ENCODE results near the gene TMEM209. TPM values are rescaled to one million over a fixed set of nuclear protein-coding genes. Genes with fewer than 3 reads are reported as not detected.

Gene TMEM209
- total and polyA plus RNA-seq, 2 experiments from 2014 or later = 11.7 to 18.3 TPM

DNA sequence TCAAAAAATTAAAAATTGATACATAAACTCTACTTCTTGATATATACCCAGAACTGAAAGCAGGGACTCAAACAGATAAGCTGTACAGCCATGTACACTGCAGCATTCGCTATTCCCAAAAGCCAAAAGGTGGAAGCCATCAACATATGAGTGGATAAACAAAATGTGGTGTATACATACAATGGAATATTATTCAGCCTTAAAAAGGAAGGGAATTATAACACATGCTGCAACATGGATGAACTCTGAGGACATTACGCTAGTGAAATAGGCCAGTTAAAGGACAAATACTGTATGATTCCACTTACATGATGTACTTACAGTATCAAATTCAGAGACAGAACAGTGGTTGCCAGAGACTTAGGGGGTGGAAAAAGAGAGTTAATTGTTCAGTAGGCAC is 8.1 kb downstream of the TMEM209 start:
- TF ChIP-seq EZH2 (IDR thresholded peaks at IDR 0.05; ENCODE audit: insufficient read depth, poor library complexity, severe bottlenecking) (no peak), EZH2phosphoT487 (IDR thresholded peaks at IDR 0.05; ENCODE audit: insufficient read depth, low read depth) (no peak)
- H4K20me1 ChIP-seq (ENCODE audit: insufficient read depth) = no peaks in the 10 kb centered on the region
- no peaks in the 10 kb centered on the region for H3K4me1 ChIP-seq (ENCODE audit: insufficient read depth)
- H3F3A ChIP-seq (ENCODE audit: insufficient read depth) = no peaks in the 10 kb centered on the region
- no peak overlapping the region for H3K4me2 ChIP-seq (ENCODE audit: unreplicated experiment)
- peaks cover 43% of the 10 kb centered on the region; the same call in 1 of the 2 replicates for H3K36me3 ChIP-seq (ENCODE audit: low read depth)
- WGBS, 2 experiments (ENCODE audit: low coverage in 1 of 2, low lambda C conversion rate in 2 of 2, missing lambda C conversion rate in 2 of 2) = 98% methylated on average over 2 of the region's 2 CpGs
- H3K27ac ChIP-seq = no peak overlapping the region
- H3K79me2 ChIP-seq (ENCODE audit: insufficient read depth) = peaks cover 4% of the 10 kb centered on the region; the same call in 1 of the 2 replicates
- no peaks in the 10 kb centered on the region for H3K9me3 ChIP-seq (ENCODE audit: low read depth)
- in situ Hi-C loops (cut with MboI) = no loop called here
- DNase-seq = no peak
- no peak overlapping the region for H2AFZ ChIP-seq
- H3K9ac ChIP-seq = no peak overlapping the region
- no peaks in the 10 kb centered on the region for H3K9me2 ChIP-seq (ENCODE audit: insufficient read depth)
- H3K4me3 ChIP-seq = no peak overlapping the region
- no peaks in the 10 kb centered on the region for H3K27me3 ChIP-seq (replicated peaks; ENCODE audit: insufficient read depth)

DNA sequence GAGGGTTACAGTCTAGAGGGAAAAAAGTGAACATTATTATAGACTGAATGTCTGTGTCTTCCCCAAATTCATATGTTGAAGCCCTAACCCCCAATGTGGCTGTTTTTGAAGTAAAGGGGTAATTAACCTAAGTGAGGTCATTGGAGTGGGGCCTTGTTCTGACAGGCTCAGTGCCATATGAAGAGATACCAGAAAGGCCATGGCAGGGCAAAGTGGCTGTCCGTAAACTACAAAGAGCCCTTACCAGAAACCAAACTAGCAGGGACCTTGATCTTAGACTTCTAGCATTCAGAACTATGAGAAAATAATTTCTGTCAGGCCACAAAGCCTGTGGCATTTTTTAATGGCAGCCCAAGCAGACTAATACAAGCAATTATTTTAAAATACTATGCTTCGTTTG is 8.7 kb downstream of the TMEM209 start:
- peaks cover 37% of the 10 kb centered on the region; the same call in 1 of the 2 replicates for H3K36me3 ChIP-seq (ENCODE audit: low read depth)
- no peak overlapping the region for H2AFZ ChIP-seq
- peaks cover 4% of the 10 kb centered on the region; the same call in 1 of the 2 replicates for H3K79me2 ChIP-seq (ENCODE audit: insufficient read depth)
- H3K4me1 ChIP-seq (ENCODE audit: insufficient read depth) = no peaks in the 10 kb centered on the region
- H3K4me3 ChIP-seq = no peak overlapping the region
- no peaks in the 10 kb centered on the region for H4K20me1 ChIP-seq (ENCODE audit: insufficient read depth)
- no peaks in the 10 kb centered on the region for H3K9me3 ChIP-seq (ENCODE audit: low read depth)
- H3K27ac ChIP-seq = no peak overlapping the region
- no peaks in the 10 kb centered on the region for H3K9me2 ChIP-seq (ENCODE audit: insufficient read depth)
- TF ChIP-seq EZH2 (IDR thresholded peaks at IDR 0.05; ENCODE audit: insufficient read depth, poor library complexity, severe bottlenecking) (no peak), EZH2phosphoT487 (IDR thresholded peaks at IDR 0.05; ENCODE audit: insufficient read depth, low read depth) (no peak)
- no peak overlapping the region for H3K9ac ChIP-seq
- H3K4me2 ChIP-seq (ENCODE audit: unreplicated experiment) = no peak overlapping the region
- in situ Hi-C loops (cut with MboI) = no loop called here
- 55 to 56% methylated on average over 2 of the region's 2 CpGs for WGBS, 2 experiments (ENCODE audit: low coverage in 1 of 2, low lambda C conversion rate in 2 of 2, missing lambda C conversion rate in 2 of 2)
- H3F3A ChIP-seq (ENCODE audit: insufficient read depth) = no peaks in the 10 kb centered on the region
- no peak for DNase-seq
- no peaks in the 10 kb centered on the region for H3K27me3 ChIP-seq (replicated peaks; ENCODE audit: insufficient read depth)

DNA sequence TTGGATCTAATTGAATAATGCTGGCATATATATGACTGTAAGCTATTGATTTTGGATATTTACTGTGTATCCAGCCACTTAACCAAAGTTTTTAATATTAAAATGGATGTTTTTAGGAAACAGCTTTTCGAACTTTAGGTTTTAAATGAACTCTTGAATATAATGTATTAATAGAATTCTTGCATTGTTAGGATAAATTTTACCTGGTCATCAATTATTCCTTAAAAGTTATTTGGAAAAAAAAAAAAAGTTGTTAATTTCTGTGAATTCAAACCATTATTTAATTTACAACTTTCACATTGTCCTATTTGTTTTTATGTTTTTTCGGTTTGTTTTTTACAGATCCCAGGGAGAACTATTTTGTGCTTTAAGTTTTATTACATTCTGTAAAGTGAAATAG is 9.8 kb downstream of the TMEM209 start:
- DNase-seq = no peak
- Histone ChIP-seq H3K27ac (no peak overlapping the region), H3K4me1 (ENCODE audit: insufficient read depth) (no peaks in the 10 kb centered on the region), H3F3A (ENCODE audit: insufficient read depth) (no peaks in the 10 kb centered on the region), H3K4me3 (no peak overlapping the region), H4K20me1 (ENCODE audit: insufficient read depth) (no peaks in the 10 kb centered on the region), H3K36me3 (ENCODE audit: low read depth) (peaks cover 32% of the 10 kb centered on the region; the same call in 1 of the 2 replicates), H3K9me3 (ENCODE audit: low read depth) (no peaks in the 10 kb centered on the region), H3K9me2 (ENCODE audit: insufficient read depth) (no peaks in the 10 kb centered on the region), H3K27me3 (replicated peaks; ENCODE audit: insufficient read depth) (no peaks in the 10 kb centered on the region), H2AFZ (no peak overlapping the region), H3K9ac (no peak overlapping the region), H3K4me2 (ENCODE audit: unreplicated experiment) (no peak overlapping the region), H3K79me2 (ENCODE audit: insufficient read depth) (peaks cover 4% of the 10 kb centered on the region; the same call in 1 of the 2 replicates)
- TF ChIP-seq EZH2 (IDR thresholded peaks at IDR 0.05; ENCODE audit: insufficient read depth, poor library complexity, severe bottlenecking) (no peak), EZH2phosphoT487 (IDR thresholded peaks at IDR 0.05; ENCODE audit: insufficient read depth, low read depth) (no peak)
- in situ Hi-C loops (cut with MboI) = no loop called here
- 95 to 100% methylated on average over 2 of the region's 2 CpGs for WGBS, 2 experiments (ENCODE audit: low coverage in 1 of 2, low lambda C conversion rate in 2 of 2, missing lambda C conversion rate in 2 of 2)

DNA sequence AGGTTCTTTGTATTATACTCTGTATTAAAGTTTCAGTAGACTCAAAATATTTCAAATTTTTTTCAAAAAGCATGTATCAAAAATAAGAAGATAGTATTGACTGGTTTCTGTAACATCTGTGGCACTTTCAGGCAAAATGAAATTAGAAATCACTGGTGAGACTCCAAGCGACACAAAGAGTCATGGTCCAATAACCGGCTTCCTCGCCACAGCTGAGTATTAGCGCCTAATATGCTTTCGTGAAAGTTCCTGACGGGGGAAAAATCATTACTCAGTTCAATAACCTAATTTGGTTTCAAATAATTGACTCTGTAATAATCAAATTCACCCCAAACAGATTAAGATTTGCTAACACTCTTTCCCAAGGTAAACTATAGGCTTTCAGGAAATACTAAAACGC is 13.4 kb downstream of the TMEM209 start:
- Histone ChIP-seq H3K36me3 (ENCODE audit: low read depth) (peaks cover 15% of the 10 kb centered on the region), H3K79me2 (ENCODE audit: insufficient read depth) (no peaks in the 10 kb centered on the region), H3K4me1 (ENCODE audit: insufficient read depth) (peaks cover 12% of the 10 kb centered on the region; the same call in 1 of the 2 replicates), H3K27ac (no peak overlapping the region), H3K4me3 (no peak overlapping the region), H3K9ac (no peak overlapping the region), H3F3A (ENCODE audit: insufficient read depth) (no peaks in the 10 kb centered on the region), H3K9me3 (ENCODE audit: low read depth) (no peaks in the 10 kb centered on the region), H3K4me2 (ENCODE audit: unreplicated experiment) (no peak overlapping the region), H4K20me1 (ENCODE audit: insufficient read depth) (no peaks in the 10 kb centered on the region), H3K27me3 (replicated peaks; ENCODE audit: insufficient read depth) (no peaks in the 10 kb centered on the region), H3K9me2 (ENCODE audit: insufficient read depth) (no peaks in the 10 kb centered on the region), H2AFZ (no peak overlapping the region)
- in situ Hi-C loops (cut with MboI) = no loop called here
- 96 to 99% methylated on average over 7 of the region's 7 CpGs for WGBS, 2 experiments (ENCODE audit: low coverage in 1 of 2, low lambda C conversion rate in 2 of 2, missing lambda C conversion rate in 2 of 2)
- TF ChIP-seq EZH2phosphoT487 (IDR thresholded peaks at IDR 0.05; ENCODE audit: insufficient read depth, low read depth) (no peak), EZH2 (IDR thresholded peaks at IDR 0.05; ENCODE audit: insufficient read depth, poor library complexity, severe bottlenecking) (no peak)
- DNase-seq = no peak

DNA sequence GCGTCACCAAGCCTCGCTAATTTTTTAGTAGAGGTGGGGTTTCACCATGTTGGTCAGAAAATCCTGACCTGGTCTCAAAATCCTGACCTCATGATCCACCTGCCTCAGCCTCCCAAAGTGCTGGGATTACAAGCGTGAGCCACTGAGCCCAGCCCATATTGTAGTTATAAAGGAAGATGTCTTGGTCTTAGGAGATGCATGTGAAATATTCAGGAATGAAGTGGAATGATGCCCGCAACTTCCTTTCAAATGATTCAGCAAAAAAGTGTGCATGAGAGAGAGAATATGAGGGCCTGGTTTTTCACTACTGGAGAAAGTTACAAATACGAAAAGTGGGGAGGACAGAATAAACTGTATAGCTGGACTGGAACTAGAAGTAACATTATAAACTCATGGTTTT is 15.9 kb downstream of the TMEM209 start:
- H3K9me3 ChIP-seq (ENCODE audit: low read depth) = no peaks in the 10 kb centered on the region
- no peak overlapping the region for H2AFZ ChIP-seq
- in situ Hi-C loops (cut with MboI) = no loop called here
- no peak overlapping the region for H3K4me3 ChIP-seq
- no peak for TF ChIP-seq EZH2 (IDR thresholded peaks at IDR 0.05; ENCODE audit: insufficient read depth, poor library complexity, severe bottlenecking)
- TF ChIP-seq EZH2phosphoT487 (IDR thresholded peaks at IDR 0.05; ENCODE audit: insufficient read depth, low read depth) = no peak
- WGBS, 2 experiments (ENCODE audit: low coverage in 1 of 2, low lambda C conversion rate in 2 of 2, missing lambda C conversion rate in 2 of 2) = 83 to 89% methylated on average over 5 of the region's 5 CpGs
- peak overlapping the region; percentile 37; the same call in 1 of the 2 replicates for H3K27ac ChIP-seq
- peak; percentile 46 for DNase-seq
- peaks cover 12% of the 10 kb centered on the region for H3K4me1 ChIP-seq (ENCODE audit: insufficient read depth)
- H3K36me3 ChIP-seq (ENCODE audit: low read depth) = peaks cover 14% of the 10 kb centered on the region
- H3K79me2 ChIP-seq (ENCODE audit: insufficient read depth) = 0 out of 2 replicates have a peak, but pooled peaks cover 3% of the 10 kb centered on the region
- H3K9me2 ChIP-seq (ENCODE audit: insufficient read depth) = no peaks in the 10 kb centered on the region
- no peaks in the 10 kb centered on the region for H3F3A ChIP-seq (ENCODE audit: insufficient read depth)
- no peak overlapping the region for H3K9ac ChIP-seq
- no peaks in the 10 kb centered on the region for H3K27me3 ChIP-seq (replicated peaks; ENCODE audit: insufficient read depth)
- no peak overlapping the region for H3K4me2 ChIP-seq (ENCODE audit: unreplicated experiment)
- H4K20me1 ChIP-seq (ENCODE audit: insufficient read depth) = no peaks in the 10 kb centered on the region
